ENCODE data around the gene TREML4. TPM values are rescaled to one million over a fixed set of nuclear protein-coding genes. Genes with fewer than 3 reads are reported as not detected.
A peak's percentile ranks its signal among the peaks of the same experiment; 100 is the strongest.

The TREML4 gene
- polyA plus RNA-seq, 4 donors: not detected

DNA sequence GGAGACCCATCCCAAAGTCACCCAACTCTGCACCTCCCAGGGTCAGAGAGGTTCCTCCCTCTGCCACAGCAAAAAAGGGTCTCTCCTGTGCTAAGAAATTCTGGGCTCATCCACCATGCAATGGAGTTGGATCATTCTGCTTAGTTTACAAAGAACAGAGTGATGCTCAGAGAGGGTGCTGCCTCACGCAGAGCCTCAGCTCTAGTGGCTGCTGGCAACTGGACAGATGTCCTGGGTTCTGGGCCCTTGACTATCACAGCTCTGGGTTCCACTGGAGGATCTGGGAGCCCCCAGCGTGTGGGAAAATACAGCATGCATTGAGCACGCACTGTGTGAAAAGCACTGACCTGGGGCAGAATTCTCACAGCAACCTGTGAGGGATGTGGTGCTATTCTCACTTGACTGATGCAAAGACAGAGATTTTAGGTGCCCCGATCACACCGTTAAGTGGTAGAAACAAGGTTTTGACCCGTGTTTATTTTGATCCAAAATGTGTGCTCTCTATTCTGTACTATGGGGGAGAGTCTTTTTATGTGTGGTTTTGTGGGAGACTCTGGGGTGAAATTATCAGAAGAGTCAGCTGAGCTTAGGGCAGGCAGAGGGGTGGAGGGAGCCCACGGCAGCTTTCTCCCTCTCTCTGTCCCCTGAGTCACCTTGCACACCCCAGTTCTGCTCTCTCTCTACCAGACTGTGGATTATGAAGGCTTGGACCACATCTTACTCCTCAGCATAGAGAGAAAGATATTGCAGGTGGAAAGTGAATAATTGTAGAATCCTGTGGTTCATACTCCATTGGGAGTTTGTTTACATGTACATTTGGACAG lies 19.9 kb downstream of the TREML4 start:
- DNase-seq (ENCODE audit: low read depth in 4 of 4, low spot score in 3 of 4): no peak

DNA sequence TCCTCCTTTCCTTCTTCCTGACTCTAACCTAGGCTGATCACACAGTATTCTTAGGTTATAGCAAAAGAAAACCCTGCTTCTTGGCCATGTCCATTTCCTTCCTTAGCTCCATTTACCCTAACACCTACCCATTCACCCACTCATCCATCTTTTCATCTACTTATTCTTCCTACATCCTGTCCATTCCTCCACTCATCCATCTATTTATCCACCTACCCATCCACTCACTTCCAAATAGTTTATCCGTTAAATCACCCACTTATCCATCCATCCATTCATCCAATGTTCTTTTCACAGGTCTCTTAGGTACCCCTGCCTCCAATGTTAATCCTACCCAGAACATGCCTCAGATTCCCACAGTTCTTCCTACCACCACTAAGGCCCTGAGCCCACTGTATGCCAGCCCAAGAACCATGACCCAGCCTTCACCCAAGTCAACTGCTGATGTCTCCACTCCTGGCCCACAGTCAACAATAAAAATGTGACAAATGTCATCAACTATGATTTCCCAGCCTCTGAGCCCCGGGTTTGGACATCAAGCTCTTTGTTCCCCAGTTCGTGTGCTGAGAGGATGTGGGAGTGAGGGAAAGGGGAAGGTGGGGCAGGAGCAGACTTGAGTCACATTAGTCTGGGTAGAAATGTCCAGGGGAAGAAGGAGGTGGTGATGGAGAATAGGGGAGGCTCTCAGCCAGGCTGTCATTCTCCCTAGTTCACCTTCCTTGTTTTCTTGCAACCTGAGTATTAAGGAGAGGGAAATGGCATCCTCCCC lies 24.4 kb downstream of the TREML4 start:
- DNase-seq (ENCODE audit: low read depth in 4 of 4, low spot score in 3 of 4): no peak

DNA sequence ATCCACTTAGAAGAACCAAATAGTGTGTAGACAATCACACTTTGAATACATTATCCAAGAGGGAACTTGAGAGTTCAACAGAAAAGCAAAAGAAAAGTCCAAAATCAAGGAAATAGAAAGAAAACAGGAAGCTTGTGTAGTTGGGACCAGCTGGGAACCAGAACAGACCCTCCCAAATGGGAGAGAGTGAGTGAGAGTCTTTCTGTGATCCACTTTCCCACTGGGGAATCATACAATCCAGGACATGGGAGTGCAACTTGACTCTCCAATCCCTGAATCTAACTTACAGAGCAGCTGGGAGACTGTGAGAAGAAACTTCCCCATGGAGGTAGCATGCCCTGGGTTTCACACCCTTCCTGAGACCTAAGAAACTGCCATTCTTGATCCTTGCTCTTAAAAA lies 27.0 kb downstream of the TREML4 start:
- no peak for DNase-seq (ENCODE audit: low read depth in 4 of 4, low spot score in 3 of 4)

DNA sequence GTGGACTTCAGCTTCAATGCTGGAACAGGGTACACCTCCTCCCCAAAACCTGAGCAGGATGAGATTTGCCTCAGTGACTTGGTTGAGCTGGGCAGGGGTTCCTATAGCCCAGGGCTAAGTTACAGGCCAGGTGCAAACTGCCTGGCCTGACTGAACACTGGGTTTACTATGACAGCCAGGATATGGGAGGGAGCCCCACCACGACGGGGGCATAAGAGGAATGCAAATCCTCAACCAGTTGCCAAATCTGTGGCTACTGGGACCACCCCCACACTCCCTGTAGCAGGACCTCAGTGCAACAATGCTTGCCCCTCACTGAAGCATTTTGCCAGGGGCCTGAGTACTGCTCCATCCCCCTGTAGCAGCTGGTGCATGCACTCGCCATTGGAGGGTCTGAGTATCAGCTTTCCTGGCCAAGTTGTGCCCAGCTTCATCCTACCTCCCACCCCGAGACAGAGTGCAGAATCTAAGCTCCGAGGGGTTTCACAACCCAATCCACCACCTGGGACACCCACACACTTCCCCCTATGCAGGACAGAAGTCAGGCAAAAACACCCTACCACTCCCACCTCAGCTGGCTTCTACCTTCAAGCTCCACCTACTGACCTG lies 27.6 kb downstream of the TREML4 start:
- no peak for DNase-seq (ENCODE audit: low read depth in 4 of 4, low spot score in 3 of 4)

DNA sequence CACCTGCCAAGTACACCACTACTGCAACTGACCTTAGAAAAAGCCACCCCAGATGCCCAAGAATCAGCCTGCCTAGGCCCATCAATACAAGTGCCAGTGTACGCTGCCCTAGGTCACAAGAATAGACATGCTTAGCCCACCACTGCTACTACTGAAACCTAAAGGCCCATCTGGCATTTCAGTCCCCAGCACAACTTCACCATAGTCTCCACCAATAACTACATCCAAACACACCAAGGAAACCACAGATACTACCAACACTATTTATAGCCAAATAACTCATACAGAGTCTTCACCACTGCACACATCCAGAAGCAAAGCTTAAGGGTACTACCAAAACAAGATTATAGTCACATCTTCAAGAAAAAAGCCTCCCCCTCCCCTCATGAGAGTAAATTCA lies 28.2 kb downstream of the TREML4 start:
- no peak for DNase-seq (ENCODE audit: low read depth in 4 of 4, low spot score in 3 of 4)

DNA sequence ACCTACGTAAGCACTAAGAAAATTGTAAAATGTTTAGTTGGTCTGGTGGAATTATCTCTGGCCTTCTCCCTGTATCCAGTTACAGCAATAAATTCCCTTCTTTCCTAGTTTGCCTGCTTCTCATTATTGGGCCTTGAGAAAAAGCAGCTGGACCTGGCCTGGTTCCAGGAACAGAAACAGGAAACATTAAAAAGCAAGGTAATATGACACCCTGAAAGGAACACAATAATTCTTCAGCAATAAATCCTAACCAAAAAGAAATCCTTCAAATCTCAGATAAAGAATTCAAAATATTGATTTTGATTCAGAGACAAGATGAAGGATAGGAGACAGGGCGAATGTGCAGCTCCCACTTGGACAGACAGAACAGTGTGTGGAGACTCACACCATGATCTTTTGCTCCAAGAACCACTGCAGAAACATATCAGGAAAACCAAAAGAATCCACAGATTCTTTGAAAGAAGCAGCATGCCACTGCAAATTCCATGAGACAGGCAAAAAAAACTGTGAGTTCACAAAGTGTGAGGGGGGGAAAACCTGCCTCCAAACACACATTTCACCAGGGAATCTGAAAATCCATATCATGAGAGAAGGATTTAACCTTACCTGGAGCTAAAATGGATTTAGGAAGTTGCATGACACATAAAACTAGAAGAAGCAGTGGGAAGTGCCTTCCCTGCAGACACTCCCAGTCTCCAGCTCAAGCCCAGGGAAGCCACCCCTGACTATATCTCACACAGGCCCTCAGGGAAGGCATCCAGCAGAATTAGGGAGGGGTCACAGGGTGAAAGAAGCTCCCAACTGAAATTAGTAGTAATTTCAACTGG lies 29.4 kb downstream of the TREML4 start:
- DNase-seq (ENCODE audit: low read depth in 4 of 4, low spot score in 3 of 4): peak; percentile 70 to 82 (median 76)

DNA sequence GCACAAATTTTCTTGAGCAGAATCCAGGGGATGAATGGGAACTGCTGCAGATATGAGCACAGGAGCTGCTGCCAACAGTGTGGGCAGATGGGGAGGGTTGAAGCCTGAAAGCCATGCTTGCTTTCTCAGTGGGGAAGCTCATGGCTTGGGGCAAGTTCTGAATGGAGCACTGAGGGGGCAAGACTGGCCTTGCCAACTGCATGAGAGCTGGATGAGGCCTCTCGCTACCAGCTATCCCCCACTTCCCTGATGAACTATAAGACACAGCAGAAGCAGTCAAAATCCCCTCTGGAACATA lies 30.0 kb downstream of the TREML4 start:
- DNase-seq (ENCODE audit: low read depth in 4 of 4, low spot score in 3 of 4): no peak

DNA sequence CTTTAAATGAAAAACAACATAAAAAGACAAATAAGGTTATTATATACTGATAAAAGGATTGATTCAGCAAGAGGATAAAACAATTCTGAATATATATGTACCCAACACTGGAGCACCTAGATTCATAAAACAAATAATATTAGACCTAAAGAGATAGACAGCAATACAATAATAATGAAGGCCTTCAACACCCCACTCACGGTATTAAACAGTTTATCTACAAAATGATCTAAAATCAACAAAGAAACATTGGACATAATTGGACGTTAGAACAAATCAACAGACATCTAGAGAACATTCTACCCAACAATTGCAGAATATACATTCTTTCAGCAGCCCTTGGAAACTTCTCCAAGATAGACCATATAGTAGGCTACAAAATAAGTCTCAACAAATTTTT lies 34.3 kb downstream of the TREML4 start:
- no peak for DNase-seq (ENCODE audit: low read depth in 4 of 4, low spot score in 3 of 4)

DNA sequence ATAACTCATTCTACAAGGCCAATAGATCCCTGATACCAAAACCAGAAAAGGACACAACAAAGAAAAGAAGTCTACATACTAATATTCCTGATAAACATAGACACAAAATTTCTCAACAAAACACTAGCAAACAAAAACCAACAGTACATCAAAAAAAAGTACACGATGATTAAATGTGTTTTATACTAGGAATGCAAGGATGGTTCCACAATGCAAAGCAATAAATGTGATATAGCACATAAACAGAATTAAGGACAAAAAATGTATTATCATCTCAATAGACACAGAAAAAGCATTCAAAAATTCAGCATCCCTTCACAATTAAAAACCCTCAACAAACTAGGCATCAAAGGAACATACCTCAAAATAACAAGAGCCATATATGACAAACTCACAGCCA lies 35.1 kb downstream of the TREML4 start:
- DNase-seq (ENCODE audit: low read depth in 4 of 4, low spot score in 3 of 4): no peak

DNA sequence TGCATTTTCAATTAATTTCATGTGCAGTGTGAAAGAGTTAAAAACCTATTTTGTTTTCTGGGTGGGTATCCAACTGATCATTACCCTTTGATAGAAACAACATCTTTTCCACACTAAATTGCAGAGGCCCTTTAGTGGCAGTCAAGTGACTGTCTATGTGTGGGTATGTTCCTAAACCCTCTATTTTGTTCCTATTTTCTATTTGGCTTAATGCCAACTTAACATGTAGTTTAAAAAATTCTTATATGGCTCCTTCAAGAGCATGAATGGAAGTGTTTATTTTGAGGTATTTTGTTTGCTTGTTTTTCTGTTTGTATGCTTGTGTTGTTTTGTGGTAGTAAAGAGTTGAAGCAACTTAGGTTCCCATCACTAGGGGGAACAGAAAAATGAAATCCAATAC lies 38.4 kb downstream of the TREML4 start:
- no peak for DNase-seq (ENCODE audit: low read depth in 4 of 4, low spot score in 3 of 4)

DNA sequence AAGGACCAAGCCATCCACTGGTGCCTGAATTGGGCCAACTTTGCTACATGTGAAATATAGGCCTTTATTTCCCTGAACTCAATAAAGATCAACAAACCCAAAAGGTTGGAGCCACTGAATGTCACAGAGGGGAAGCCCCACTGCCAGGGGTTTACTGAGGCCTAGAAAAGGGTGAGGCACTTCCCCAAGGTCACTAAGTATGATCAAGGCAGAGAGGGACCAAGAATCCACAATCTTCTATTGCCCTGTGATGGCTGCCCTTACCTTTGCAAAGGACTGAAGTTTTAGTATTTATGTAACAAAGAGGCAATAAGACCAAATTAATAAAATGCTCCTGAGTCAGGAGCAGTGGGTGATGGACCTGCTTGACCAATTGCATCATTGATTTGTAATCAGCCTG lies 40.3 kb downstream of the TREML4 start:
- no peak for DNase-seq (ENCODE audit: low read depth in 4 of 4, low spot score in 3 of 4)

DNA sequence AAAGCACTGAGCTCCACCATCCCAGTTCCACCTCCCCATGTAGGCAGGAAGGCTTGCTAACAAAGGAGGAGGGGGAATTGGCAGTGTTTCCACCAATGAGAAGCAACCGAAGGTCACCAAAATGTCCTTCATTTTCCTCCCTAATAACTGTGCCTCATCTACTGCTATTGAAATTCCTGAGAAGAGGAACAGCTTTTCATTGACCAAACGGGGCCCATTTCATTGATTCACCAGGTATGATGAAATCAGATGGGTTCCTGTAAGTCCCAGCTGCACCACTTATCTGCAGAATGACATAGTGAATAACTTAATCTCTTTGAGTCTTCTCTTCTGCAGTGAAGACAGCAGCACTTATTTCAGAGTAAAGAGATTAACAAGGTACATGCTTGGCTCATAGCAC lies 41.0 kb downstream of the TREML4 start:
- no peak for DNase-seq (ENCODE audit: low read depth in 4 of 4, low spot score in 3 of 4)

DNA sequence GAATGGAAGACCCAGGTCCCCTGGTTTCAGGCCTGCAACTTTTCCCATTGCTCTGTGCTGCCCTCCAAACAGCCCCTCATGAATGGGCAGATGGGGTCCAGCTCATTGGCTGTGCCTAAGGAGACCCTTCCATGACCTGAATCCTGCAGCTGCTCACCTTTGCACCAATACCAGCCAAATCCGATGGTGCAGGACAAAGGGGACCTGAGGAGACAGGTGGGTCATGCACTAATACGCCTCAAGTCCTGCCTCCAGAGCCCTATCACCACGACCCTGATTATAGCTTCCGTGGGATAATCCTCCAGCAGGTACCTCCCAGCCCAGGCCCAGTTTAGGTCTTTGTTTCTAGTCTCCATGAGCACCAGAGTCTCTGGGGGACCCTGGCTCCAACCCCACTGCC lies 41.6 kb downstream of the TREML4 start:
- DNase-seq (ENCODE audit: low read depth in 4 of 4, low spot score in 3 of 4): no peak

DNA sequence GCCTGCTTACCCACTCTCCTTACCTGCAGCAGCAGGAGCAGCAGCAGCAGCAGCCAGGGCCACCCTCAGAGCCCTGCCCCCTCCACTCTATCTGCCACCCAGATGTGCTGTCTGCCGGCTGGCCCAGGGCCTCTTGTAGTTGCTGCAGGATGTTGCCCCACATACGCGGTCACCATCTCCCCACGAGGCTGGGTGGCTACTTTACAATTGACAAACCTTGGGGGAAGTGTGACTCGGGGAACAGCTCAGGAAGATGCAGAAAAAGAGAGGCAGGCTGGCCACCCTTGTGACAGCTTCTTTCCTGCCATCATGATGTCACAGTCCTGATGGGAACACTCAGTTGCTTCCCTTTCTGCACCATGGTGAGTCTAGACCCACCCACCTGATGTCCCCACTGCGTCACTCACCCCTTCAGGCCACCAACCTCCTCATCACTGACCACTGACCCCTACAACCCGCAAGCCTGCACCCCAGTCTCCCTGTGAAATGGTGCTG lies 43.8 kb downstream of the TREML4 start:
- DNase-seq (ENCODE audit: low read depth in 4 of 4, low spot score in 3 of 4): no peak

DNA sequence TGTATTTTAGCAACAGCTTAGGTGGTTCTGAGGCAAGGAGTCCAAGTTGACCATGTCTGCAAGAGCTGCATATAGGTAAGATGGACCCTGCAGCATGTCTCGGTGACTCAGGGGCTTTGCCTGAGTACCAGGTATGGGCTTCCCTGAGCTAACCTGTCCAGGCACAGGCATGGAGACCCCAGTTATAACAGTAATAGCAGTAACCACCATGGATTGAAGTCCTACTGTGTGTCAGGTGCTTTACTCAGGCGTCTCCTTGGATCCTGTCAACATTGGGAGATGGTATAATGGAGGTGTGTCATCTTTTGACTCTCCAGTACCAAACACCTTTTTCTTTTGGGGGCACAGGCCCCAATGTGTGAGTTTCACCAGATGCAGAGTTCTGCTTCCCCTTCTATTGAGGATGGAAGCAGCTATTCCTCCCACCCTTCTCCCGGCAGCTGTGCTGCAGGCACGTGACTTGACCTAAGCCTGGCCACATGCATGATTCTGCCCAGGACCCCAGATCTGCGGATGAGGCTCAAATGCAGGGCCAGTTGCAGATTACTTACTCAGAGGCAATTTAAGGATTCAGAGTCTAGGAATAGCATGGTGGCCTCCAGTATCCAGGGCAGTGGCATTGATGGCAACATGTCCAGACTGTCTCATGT lies 44.6 kb downstream of the TREML4 start:
- DNase-seq (ENCODE audit: low read depth in 4 of 4, low spot score in 3 of 4): no peak

DNA sequence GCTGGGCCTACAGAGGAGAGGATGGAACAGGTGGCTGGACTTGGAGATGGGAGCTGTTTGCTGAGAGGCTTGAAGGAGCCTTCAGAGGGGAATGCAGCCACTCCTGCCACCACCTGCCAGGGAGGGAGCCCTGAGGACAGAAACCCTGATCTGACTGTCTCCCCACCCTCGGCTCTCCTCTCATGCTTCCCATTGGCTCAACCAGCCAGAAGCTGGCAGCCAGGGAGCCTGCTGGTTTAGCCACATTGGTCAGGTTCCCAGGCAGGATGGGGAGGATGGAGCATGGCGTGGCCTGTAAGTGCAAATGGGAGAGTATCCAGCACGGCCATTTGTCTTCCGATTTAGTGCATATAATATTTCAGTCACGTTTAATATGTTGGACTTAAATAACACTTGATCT lies 45.6 kb downstream of the TREML4 start:
- DNase-seq (ENCODE audit: low read depth in 4 of 4, low spot score in 3 of 4): no peak

DNA sequence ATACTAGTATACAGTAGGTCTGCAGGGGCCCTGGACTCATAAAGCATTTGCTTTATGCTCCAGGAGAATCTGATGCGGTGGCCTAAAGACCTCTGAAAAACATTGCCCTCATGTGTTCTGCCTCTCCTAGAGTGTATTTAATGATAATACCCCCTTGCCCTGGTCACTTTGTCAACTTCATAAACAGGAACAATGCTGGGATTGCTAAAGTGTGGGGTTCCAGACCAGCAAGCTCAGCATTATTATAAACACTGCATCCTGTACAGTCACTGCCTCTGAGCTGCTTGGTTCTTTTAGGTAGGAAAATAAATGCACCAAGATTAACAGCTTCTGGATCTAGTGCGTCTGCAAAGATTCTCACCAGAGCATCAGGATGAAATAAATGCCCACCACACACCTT lies 46.1 kb downstream of the TREML4 start:
- DNase-seq (ENCODE audit: low read depth in 4 of 4, low spot score in 3 of 4): no peak

DNA sequence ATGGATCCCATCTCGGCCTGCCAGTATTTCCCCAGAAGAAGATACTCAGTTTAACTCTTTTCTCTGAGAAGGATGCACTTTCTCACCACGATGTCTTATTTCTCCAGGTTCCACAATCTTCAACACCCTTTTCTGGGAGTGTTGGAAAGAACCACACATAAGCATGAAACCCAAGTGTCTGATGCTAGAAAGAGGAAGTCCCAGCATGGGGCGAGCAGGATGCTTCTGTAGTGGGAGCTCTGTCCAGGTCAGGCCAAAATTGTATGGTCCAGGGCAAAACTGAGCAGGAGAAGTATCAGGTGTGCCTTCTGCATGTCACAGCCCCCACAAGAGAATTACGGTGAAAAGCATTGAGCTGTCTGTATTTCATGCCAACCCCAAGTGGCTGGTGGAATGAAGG lies 47.3 kb downstream of the TREML4 start:
- DNase-seq (ENCODE audit: low read depth in 4 of 4, low spot score in 3 of 4): no peak

DNA sequence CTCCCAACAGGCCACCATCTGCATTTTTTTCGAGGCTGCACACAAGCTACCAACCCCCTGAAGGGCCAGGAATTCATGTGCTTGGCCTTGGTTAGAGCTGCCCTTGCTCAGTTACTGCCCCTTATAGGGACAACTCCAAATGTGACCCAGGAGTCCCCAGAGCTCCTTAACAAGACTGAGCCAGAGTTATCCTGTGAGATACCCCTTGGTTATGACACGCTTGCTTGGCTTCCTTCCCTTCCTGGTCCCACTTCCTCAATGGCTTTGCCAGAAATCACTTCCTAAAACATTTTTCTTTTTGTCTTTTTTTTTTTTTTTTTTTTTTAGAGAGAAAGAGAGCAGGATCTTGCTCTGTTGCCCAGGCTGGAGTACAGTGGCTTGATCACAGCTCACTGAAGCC lies 49.5 kb downstream of the TREML4 start:
- no peak for DNase-seq (ENCODE audit: low read depth in 4 of 4, low spot score in 3 of 4)

DNA sequence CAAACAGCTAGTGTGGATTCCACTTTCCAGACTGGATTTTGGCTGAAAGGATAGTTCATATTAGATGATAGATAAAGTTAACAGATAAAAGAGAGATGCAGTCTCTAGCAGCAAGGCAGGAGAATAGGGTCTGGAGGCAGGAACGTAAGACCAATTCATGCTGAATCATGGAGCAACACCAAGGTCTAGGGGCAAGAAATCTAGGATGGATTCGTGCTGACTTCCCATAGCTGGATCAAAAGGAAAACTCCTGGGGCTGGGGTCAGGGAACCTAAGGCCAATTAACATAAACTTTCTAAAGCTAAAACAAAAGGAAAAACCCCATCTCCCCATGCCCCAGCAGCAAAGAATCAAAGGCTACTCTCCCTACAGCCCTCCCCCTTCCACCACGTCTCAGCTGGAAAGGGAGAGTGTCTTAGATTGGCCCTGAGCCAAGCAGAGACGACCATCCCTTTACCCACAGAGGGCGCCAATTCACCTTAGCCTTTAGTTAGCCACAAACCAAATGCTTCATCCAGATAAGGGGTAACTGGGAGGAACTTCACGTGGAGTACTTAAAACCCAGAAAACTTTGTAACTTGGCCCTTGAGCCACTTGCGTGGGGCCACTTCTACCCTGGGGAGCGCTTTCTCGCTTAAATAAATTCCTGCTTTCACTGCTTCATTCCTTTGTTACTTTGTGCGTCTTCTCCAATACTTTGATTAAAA lies 50.7 kb downstream of the TREML4 start:
- peak in 2 of 4 donors; percentile 48 to 52 for DNase-seq (ENCODE audit: low read depth in 4 of 4, low spot score in 3 of 4)
